Vagina (tissue), 2 donors: ENCODE results near the gene PATJ.
"Not testable (repeated sequence)": the region's sequence is repeated elsewhere in the genome, so short reads cannot be mapped to it uniquely, and the experiment has no call there.

ENCODE experiments used
- CTCF ChIP-seq, 3 experiments: fragments of 450-650 bp in 2 of 3; fragments of 200-600 bp in 1 of 3; sonication (generic) in 1 of 3; IDR thresholded peaks; one replicate each; pipeline ENCODE4 v1.5.1; 2017 to 2019; ENCODE audit warnings: antibody characterized with exemption in 3 of 3, mild to moderate bottlenecking in 2 of 3, moderate library complexity in 2 of 3
- POLR2A ChIP-seq, 2 donors: fragments of 450-650 bp; IDR thresholded peaks; one replicate each; pipeline ENCODE4 v1.6.1; 2017; ENCODE audit warnings: antibody characterized with exemption in 2 of 2, mild to moderate bottlenecking in 2 of 2, moderate library complexity in 2 of 2

- TF ChIP-seq CTCF, POLR2A (IDR thresholded peaks at IDR 0.05): not testable (repeated sequence)
These were observed 95.3 kb downstream of the PATJ start for GRCh38 chr1:61837607-61838006.
